Astrocyte (in vitro differentiated cells and primary cell): ENCODE results near the gene CHAF1B.

ENCODE experiments used
- CTCF ChIP-seq: IDR thresholded peaks from 2 replicates; pipeline ENCODE4 v1.5.1; 2011; ENCODE audit warnings: low read depth, mild to moderate bottlenecking, inconsistent platforms, low read length, moderate library complexity; ENCODE audit not compliant: insufficient read depth
- EZH2 ChIP-seq: IDR thresholded peaks from 2 replicates; pipeline ENCODE4 v1.6.1; 2012; ENCODE audit warnings: mild to moderate bottlenecking, low read length, inconsistent platforms; ENCODE audit not compliant: insufficient read depth

- TF ChIP-seq CTCF (no peak), EZH2 (no peak)
Measured at GRCh38 chr21:36430841-36431240, 45.6 kb downstream of the CHAF1B start.
